Esophagus squamous epithelium (tissue), 4 donors: ENCODE measurements around the gene THY1.

ENCODE experiments used
- POLR2A ChIP-seq, 4 donors: fragments of 450-650 bp; IDR thresholded peaks; one replicate each; pipeline ENCODE4 v1.6.1; 2017; ENCODE audit warnings: antibody characterized with exemption in 4 of 4, mild to moderate bottlenecking in 4 of 4, moderate library complexity in 3 of 4
- TF ChIP-seq, protein P1 (sequence below), 6 experiments: fragments of 450-650 bp in 4 of 6; fragments of 200-600 bp in 2 of 6; sonication (generic) in 2 of 6; IDR thresholded peaks; one replicate each; pipeline ENCODE4 v1.5.1; 2016 to 2019; ENCODE audit warnings: antibody characterized with exemption in 6 of 6, mild to moderate bottlenecking in 4 of 6, moderate library complexity in 4 of 6

DNA sequence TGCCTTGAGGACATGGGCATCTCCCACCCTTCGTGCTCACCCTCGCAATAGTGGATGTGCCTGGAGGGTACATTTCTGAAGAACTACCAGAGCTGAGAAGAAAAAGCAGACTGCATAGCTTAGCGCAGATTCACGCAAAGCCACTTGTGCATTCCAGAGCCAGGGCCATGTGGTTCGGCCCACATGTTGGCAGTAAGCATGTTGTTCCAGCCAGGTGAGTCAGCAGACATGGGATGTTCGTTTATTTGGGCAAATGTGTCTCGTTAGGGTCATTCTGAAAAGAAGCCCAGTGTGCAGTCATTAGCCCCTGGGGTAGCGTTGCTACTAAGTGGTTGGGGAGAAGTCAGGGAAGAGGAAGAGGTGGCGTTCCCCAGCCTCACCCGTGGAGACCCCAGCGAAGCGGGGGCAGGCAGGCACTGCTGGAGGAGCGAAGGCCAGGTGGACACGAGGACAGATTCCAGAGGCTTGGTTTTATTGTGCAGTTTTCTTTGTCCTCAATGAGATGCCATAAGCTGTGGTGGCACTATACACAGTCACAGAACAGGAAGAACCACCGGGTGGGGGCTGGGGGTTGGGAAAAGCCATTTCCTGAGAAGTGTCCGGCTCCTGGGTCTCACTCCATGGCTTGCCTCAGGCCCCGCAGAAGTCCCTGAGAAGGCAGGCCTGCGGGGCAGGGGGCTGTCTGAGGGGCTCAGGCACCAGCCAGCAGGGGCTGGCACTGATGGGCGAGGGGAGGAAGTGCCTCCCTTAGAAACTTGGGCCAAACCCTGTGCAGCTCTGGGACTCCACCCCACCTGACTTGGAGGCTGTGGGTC lies 5.0 kb downstream of the THY1 start:
- TF ChIP-seq, protein P1, sequence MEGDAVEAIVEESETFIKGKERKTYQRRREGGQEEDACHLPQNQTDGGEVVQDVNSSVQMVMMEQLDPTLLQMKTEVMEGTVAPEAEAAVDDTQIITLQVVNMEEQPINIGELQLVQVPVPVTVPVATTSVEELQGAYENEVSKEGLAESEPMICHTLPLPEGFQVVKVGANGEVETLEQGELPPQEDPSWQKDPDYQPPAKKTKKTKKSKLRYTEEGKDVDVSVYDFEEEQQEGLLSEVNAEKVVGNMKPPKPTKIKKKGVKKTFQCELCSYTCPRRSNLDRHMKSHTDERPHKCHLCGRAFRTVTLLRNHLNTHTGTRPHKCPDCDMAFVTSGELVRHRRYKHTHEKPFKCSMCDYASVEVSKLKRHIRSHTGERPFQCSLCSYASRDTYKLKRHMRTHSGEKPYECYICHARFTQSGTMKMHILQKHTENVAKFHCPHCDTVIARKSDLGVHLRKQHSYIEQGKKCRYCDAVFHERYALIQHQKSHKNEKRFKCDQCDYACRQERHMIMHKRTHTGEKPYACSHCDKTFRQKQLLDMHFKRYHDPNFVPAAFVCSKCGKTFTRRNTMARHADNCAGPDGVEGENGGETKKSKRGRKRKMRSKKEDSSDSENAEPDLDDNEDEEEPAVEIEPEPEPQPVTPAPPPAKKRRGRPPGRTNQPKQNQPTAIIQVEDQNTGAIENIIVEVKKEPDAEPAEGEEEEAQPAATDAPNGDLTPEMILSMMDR (IDR thresholded peaks at IDR 0.05), result no peak
- TF ChIP-seq POLR2A (IDR thresholded peaks at IDR 0.05), result no peak
